HG03060 (cell line): ENCODE data around the gene ACP7.
A peak's percentile ranks its signal among the peaks of the same experiment; 100 is the strongest.
"Not testable (repeated sequence)": the region's sequence is repeated elsewhere in the genome, so short reads cannot be mapped to it uniquely, and the experiment has no call there.

Source experiments
- ATAC-seq: cut with Tn5 transposase; IDR thresholded peaks from one replicate; pipeline ENCODE4 v1.9.1; 2021; ENCODE audit warnings: low read depth, moderate number of reproducible peaks; ENCODE audit not compliant: unreplicated experiment

The ACP7 gene

DNA sequence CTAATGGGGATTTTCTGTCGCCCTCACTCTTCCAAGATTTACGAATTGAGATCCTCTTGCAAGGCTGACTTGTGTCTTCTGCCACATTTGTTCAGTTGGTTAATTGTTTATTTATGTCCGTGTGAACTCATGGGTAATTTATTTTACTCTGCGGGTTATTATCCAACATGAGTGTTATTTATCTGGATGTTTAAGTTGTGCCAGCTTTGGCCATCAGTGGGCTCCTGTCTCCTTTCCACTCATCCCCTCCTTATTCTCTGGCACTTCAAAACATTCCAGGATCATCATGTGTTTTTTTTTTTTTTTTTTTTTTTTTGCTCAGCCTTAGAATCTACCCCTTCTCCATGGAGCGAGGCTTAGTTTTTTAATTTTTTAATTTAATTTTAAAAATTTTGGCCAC, 19.0 kb downstream of the ACP7 start:
- ATAC-seq = no peak

GRCh38 chr19:39104186-39104596, 20.0 kb downstream of the ACP7 start:
- ATAC-seq = no peak

DNA sequence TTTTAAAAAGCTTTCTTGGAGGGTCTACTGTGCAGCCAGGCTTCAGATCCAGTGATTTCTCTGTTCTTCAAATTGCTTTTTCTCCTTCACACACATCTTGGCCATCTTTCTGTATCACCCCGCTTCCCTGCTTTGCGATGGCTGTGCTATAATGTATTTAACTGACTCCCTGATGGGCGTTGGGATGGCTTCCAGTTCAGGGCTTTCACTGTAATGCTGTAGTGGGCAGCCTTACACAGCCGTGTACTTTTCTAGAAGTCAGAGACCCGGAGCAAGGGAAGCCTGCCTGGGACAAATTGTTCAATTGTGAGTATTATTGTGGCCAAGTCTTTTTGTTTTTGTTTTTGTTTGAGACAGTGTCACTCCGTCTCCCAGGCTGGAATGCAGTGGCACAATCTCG, 22.0 kb downstream of the ACP7 start:
- no peak for ATAC-seq

- ATAC-seq = no peak
Observed at GRCh38 chr19:39109641-39110040, 25.5 kb downstream of the ACP7 start.

GRCh38 chr19:39110263-39110967, 26.2 kb downstream of the ACP7 start:
- ATAC-seq = no peak

- no peak for ATAC-seq
Observed at GRCh38 chr19:39111593-39112199, 27.5 kb downstream of the ACP7 start.

- ATAC-seq = no peak
Observed at GRCh38 chr19:39112338-39112890, 28.2 kb downstream of the ACP7 start.

GRCh38 chr19:39113199-39113598, 29.0 kb downstream of the ACP7 start:
- no peak for ATAC-seq

DNA sequence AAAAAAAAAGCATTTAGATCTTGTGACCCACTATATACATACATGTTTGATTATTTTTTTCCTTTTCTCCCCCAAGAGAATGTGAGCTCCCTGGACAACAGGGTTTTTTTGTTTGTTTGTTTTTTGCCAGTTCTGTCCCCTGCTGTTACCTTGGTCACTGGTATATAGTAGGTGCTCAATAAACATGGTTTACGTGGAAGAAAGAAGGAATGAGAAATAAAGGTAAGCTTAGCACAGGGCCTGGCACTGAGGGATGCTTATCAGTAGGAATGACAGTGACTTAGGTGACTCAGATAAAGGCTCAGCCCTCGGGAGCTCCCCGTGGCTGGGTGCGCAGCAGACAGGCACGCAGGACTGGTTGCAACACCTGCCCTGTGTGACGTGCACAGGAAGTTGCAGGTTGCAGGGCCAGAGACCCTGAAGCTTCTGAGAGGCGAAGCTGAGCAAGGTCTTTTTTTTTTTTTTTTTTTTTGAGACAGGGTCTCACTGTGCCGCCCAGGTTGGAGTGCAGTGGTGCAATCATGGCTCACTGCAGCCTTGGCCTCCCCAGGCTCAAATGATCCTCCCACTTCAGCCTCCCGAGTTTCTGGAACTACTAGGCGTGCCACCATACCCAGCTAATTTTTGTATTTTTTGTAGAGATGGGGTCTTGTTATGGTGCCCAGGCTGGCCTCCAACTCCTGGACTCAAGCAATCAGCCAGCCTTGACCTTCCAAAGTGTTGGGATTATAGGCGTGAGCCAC, 31.1 kb downstream of the ACP7 start:
- no peak for ATAC-seq

DNA sequence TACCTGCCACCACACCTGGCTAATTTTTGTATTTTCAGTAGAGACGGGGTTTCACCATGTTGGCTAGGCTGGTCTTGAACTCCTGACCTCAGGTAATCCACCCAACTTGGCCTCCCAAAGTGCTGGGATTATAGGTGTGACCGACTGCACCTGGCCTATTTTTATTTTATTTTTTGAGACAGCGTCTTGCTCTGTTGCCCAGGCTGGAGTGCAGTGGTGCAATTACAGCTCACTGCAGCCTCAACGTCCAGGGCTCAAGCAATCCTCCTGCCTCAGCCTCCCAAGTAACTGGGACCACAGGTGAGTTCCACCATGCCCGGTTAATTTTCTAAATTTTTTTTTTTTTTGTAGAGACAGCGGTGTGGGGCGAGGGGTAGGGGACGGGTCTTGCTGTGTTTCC, 32.9 kb downstream of the ACP7 start:
- ATAC-seq = not testable (repeated sequence)

DNA sequence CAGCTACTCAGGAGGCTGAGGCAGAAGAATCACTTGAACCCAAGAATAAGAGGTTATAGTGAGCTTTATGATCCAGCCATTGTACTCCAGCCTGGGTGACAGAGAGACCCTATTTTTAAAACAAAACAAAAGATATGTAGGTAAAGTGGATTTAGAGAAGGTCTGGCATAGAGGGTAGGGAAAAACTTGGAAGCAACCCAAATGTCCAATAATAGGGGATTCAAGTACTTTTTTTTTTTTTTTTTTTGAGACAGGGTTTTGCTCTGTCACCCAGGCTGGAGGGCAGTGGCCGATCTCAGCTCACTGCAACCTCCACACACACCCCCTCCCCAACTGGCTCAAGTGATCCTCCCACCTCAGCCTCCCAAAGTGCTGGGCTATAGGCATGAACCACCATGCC, 35.7 kb downstream of the ACP7 start:
- ATAC-seq = no peak

GRCh38 chr19:39122934-39123731, 39.0 kb downstream of the ACP7 start:
- no peak for ATAC-seq

GRCh38 chr19:39124136-39124764, 40.1 kb downstream of the ACP7 start:
- ATAC-seq = no peak

DNA sequence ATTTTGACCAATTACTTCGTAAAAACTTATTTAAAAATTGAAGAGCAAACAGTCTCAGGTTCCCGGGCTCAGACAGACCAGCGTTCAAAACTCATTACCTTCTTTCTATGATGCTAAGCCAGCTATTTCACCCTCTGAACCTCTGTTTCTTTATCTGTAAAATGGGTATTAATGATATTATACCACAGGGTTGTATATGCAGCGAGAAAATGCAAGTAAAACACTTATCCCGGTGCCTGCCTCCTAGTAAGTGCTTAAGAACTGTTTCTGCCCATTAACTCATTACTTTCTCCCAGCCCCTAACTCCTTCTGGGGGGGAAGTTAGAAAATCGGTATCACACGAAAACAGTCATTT, 41.0 kb downstream of the ACP7 start:
- no peak for ATAC-seq

GRCh38 chr19:39125554-39126311, 41.6 kb downstream of the ACP7 start, which contains the start of gene PAK4:
PAK4 (plus strand) TSS chr19:39125786; CDS start chr19:39169554, 43,768 bp downstream.
- ATAC-seq = peak; percentile 64

- no peak for ATAC-seq
Observed at GRCh38 chr19:39126312-39127187, 42.4 kb downstream of the ACP7 start.

- ATAC-seq = no peak
Observed at GRCh38 chr19:39127812-39128515, 43.8 kb downstream of the ACP7 start.
